ENCODE data around the gene MUC5AC. TPM values are rescaled to one million over a fixed set of nuclear protein-coding genes. Genes with fewer than 3 reads are reported as not detected.

Gene MUC5AC
- polyA plus RNA-seq, 1 experiment, result not detected

- DNase-seq (ENCODE audit: low read depth), result no peak
- Histone ChIP-seq H3K4me3 (ENCODE audit: low read depth, low read length) (no peak overlapping the region), H3K36me3 (ENCODE audit: control insufficient read depth, insufficient read depth, low read length) (no peaks in the 10 kb centered on the region), H3K27me3 (ENCODE audit: control insufficient read depth, insufficient read depth, low read length) (0 out of 2 replicates have a peak, but pooled peaks cover 2% of the 10 kb centered on the region)
- TF ChIP-seq CTCF (IDR thresholded peaks at IDR 0.05; ENCODE audit: insufficient read depth, low read depth, low read length), result no peak
- ChIA-PET POLR2A (no interaction called here), CTCF (interaction anchor here (2.5 kb wide), 1 partner anchor 19 kb away, joined by 7 read pairs; no protein-coding TSS in a partner anchor)
These were observed 63.4 kb downstream of the MUC5AC start for GRCh38 chr11:1220941-1221721.

GRCh38 chr11:1221848-1222311, 64.1 kb downstream of the MUC5AC start:
- H3K36me3 ChIP-seq (ENCODE audit: control insufficient read depth, insufficient read depth, low read length), result no peaks in the 10 kb centered on the region
- 0 out of 2 replicates have a peak, but pooled peaks cover 2% of the 10 kb centered on the region for H3K27me3 ChIP-seq (ENCODE audit: control insufficient read depth, insufficient read depth, low read length)
- DNase-seq (ENCODE audit: low read depth), result no peak
- CTCF ChIA-PET, result interaction anchor here (2.5 kb wide), 1 partner anchor 19 kb away, joined by 7 read pairs; no protein-coding TSS in a partner anchor
- POLR2A ChIA-PET, result no interaction called here
- TF ChIP-seq CTCF (IDR thresholded peaks at IDR 0.05; ENCODE audit: insufficient read depth, low read depth, low read length), result no peak
- no peak overlapping the region for H3K4me3 ChIP-seq (ENCODE audit: low read depth, low read length)

- CTCF ChIA-PET, result interaction anchor here (1.0 kb wide), 1 partner anchor 21 kb away, joined by 3 read pairs; no protein-coding TSS in a partner anchor
- Histone ChIP-seq H3K27me3 (ENCODE audit: control insufficient read depth, insufficient read depth, low read length) (0 out of 2 replicates have a peak, but pooled peaks cover 2% of the 10 kb centered on the region), H3K36me3 (ENCODE audit: control insufficient read depth, insufficient read depth, low read length) (no peaks in the 10 kb centered on the region), H3K4me3 (ENCODE audit: low read depth, low read length) (no peak within 1 kb of the TSS)
- no peak for TF ChIP-seq CTCF (IDR thresholded peaks at IDR 0.05; ENCODE audit: insufficient read depth, low read depth, low read length)
- DNase-seq (ENCODE audit: low read depth), result no peak
- POLR2A ChIA-PET, result no interaction called here
These were observed 65.0 kb downstream of the MUC5AC start, which contains the start of gene MUC5B for GRCh38 chr11:1222491-1223345. MUC5B (plus strand) TSS chr11:1223066; CDS start chr11:1223124, 58 bp downstream.

- 0 out of 2 replicates have a peak, but pooled peaks cover 2% of the 10 kb centered on the region for H3K27me3 ChIP-seq (ENCODE audit: control insufficient read depth, insufficient read depth, low read length)
- CTCF ChIA-PET, result interaction anchor here (1.0 kb wide), 1 partner anchor 22 kb away, joined by 3 read pairs; no protein-coding TSS in a partner anchor
- POLR2A ChIA-PET, result no interaction called here
These were observed 65.8 kb downstream of the MUC5AC start for GRCh38 chr11:1223346-1224110.

More at GRCh38 chr11:1223346-1224110, 65.8 kb downstream of the MUC5AC start:
- no peak overlapping the region for H3K4me3 ChIP-seq (ENCODE audit: low read depth, low read length)
- no peaks in the 10 kb centered on the region for H3K36me3 ChIP-seq (ENCODE audit: control insufficient read depth, insufficient read depth, low read length)
- DNase-seq (ENCODE audit: low read depth), result no peak
- TF ChIP-seq CTCF (IDR thresholded peaks at IDR 0.05; ENCODE audit: insufficient read depth, low read depth, low read length), result no peak

Measured in BJ (cell line).